A172 (cell line): ENCODE results near the gene PNPLA1. TPM values are rescaled to one million over a fixed set of nuclear protein-coding genes. Genes with fewer than 3 reads are reported as not detected.

ENCODE experiments used
- DNase-seq: peaks from one replicate; pipeline ENCODE4 v3.0.0-alpha.2; 2015; ENCODE audit warnings: low spot score
- total RNA-seq: library from RNA; depleted of rRNA; stranded (reverse); fragments of >200 nt; shearing (Covaris generic); gene quantifications from 2 replicates; pipeline ENCODE4 v1.2.3, GENCODE V29; 2014

The PNPLA1 gene
- total RNA-seq, 1 experiment from 2014 or later, result not detected

DNA sequence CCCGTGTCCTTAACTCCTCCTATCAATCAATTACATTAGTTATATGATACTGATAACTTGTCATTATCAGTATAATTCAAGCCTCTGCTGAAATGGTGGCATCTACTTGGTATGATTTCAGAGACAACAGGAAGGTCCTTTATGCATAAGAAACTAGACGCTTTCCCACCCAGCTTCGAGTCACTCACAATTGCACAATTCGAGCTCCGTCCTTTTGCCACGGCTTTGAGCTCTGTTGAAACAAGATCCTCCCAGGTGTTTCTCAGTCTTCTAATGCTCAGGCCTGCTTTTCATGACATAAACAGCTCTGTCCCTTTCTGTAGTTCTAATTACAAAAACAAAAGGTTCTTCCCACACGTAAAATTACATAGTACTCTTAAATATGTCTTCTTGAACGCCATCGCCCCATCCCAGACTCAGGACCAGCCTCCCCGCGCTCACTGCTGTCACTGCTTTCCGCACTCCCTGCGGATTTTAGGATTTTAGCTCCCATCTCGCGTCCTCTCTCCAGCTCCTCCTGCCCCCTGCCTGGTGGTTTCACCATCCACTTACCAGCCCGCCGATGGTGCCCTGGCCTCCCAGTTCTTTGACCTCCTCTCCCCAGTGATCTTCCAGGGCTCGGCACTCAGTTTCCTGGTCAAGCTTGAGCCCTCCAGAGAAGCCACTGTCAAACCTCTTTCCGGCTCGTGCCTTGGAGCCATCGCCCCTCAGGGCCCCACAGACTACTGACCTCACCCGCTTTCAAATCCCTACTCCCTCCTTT is 23.2 kb upstream of the PNPLA1 start:
- no peak for DNase-seq

- peak; percentile 10 for DNase-seq
Measured at GRCh38 chr6:36247693-36248092, 22.2 kb upstream of the PNPLA1 start.

- DNase-seq, result no peak
Measured at GRCh38 chr6:36248980-36249379, 20.9 kb upstream of the PNPLA1 start.

- DNase-seq, result no peak
Measured at GRCh38 chr6:36249536-36249935, 20.3 kb upstream of the PNPLA1 start.

GRCh38 chr6:36252005-36252404 is 17.9 kb upstream of the PNPLA1 start:
- no peak for DNase-seq

GRCh38 chr6:36263390-36264000 is 6.4 kb upstream of the PNPLA1 start:
- no peak for DNase-seq

- no peak for DNase-seq
Measured at GRCh38 chr6:36265744-36266143, 4.1 kb upstream of the PNPLA1 start.

DNA sequence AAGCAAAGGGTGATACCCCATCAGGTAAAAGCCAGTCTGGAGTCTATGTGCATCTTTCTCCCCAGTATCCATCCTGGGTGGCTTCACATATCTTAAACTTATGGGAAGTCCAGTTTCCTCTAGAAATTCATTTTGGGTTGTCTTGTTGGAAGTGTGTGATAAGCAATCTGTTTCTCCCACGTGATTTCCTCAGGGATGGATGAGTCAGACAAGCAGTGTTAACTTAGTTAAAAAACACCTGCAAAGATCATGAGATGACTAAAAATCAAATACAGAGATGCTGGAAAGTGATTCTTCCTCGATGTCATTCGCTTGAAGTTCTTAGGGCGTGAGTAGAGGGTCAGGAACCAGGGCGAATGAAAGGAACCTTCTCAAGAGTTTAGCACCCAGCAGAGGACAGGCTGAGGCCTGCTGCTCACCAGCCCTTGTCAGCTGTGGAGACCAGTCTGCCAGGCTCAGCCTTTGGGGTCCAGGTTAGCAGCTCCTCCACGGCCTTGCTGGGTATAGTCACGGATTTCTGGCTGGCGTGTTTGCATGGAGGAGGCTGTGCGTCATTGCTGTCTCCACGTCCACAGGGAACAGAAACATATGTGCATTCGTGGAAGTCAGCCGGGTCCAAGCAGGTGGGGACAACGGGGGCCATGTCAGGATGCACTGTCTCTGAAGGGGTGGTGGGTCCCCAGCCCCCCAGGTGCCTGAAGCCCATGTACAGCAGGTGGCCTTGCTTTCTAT is 2.8 kb upstream of the PNPLA1 start:
- DNase-seq, result peak; percentile 53

DNA sequence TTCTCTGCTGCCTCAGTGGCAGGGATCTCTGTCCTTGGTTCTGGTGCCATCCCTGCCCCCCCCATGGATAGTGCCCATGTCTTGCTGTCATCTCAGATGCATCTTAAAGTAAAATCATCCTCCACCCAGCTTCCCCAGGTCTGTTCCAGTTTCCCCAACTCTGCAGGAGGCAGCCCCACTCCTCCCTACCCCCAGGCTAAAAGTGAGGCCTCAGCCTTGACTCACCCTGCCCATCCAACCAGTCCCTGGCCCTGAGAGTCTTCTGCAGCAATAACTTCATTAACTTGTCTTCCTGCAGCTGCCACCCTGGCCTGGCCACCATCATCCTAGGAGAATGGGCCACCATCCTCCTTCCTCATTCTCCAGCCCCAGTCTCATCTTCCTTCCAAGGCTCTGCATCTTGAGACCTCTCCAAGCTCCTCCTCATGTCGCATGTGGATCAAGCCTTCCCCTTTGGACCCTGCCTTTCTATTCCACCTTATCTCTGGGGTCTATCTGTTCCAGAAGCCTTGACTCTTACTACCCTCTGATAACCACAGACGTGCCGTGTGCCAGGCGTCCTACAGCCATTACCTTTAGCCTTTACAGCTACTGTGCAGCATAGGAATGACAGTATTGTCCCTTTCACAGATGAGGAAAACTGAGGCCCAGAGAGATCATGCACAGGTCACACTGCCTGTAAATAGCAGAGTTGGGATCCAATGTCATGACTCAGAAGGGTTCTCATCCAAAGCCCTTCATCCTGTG is 2.0 kb upstream of the PNPLA1 start:
- DNase-seq, result no peak

DNA sequence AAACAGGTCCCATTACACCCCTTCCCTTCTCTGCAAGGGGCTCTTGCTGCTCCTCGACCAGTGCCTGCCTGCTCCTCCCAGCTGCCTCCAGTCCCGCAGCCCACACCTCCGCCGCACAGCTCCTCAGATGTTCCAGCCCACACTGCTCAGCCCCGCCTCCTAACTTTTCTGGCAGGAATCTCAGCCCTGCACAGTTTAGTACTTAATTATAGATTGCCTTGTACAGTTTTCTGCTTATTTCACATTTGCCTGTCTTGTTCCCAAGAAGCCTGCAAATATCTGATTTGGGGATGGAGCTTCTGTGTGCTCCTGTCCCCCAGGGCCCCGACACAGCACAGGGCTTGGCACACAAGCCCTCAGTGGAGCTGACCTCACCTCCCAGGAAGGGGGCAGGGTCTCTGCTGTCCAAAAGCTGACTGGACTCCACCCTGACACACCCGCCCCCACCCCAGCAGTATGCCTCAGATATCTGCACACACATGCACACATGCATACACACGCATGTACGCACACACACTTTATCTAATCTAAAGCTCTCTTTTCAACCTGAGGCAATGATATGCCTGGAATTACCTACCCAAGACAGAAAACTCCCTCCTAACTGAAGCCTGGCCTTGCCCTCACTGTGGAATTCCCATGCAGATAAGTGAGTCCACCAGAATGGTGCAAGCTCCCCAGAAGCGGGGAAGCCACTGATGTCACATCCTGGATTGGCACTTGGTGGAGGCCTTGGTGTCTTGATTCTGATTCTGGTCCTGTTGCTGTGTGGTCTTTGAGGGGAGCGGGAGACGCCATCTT is 1.2 kb upstream of the PNPLA1 start:
- no peak for DNase-seq

DNA sequence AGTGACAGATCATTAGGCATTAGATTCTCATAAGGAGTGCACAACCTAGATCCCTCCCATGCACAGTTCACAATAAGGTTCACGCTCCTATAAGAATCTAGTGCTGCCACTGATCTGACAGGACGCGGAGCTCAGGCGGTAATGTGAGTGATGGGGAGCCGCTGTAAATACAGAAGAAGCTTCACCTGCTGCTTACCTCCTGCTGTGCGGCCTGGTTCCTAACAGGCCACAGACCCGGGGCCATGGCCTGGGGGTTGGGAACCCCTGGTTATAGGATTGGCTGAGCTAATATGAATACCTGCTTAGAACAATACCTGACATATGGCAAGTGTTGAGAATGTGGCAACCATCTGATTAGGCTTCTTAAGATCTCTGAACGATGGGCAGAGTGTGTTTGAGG is 2.4 kb downstream of the PNPLA1 start:
- no peak for DNase-seq

DNA sequence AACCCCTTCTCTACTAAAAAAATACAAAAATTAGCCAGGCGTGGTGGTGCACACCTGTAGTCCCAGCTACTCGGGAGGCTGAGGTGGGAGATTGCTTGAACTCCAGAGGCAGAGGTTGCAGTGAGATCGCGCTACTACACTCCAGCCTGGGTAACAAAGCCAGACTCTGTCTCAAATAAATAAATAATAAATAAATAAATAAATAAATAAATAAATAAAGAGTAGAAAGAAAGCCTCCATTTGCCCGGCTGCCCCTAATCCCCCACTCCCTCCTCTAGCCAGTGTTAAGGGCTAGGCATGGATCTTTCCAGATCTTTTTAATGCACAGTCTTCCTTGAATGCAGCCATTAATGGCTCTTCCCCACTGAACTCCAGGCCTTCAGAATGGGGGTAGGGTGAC is 3.2 kb downstream of the PNPLA1 start:
- no peak for DNase-seq

DNA sequence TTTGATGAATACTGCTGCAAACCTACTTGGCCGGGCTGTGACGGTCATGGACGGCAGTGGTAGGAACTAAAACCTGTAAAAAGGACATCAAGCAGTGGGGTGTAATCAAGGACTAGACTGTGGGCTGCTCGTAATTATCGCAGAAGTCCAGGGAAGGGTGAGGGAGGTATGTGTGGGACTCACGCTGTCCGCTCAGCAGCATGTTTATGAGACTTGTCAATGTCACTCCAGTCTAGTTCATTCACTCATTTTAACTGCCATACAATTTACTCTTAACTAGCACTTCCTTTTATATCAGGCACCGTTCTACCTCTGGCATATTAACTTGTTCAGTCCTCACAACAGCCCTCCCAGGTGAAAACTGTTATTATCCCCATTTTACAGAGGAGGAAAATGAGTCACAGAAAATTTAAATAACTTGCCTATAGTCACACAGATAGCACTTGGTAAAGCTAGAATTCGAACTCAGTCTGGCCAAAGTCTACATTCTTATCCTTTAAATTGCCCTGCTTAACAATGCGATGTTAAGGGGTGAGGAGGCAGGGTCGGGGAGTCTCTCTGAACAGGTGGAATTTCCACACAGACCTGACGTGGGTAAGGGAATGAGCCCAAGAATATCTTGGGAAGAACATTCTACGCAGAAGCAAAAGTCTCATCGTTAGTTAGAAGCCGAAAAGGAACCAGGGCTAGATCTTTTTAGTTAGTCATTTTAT is 4.1 kb downstream of the PNPLA1 start:
- DNase-seq, result no peak

GRCh38 chr6:36276581-36277536 is 7.0 kb downstream of the PNPLA1 start:
- no peak for DNase-seq

DNA sequence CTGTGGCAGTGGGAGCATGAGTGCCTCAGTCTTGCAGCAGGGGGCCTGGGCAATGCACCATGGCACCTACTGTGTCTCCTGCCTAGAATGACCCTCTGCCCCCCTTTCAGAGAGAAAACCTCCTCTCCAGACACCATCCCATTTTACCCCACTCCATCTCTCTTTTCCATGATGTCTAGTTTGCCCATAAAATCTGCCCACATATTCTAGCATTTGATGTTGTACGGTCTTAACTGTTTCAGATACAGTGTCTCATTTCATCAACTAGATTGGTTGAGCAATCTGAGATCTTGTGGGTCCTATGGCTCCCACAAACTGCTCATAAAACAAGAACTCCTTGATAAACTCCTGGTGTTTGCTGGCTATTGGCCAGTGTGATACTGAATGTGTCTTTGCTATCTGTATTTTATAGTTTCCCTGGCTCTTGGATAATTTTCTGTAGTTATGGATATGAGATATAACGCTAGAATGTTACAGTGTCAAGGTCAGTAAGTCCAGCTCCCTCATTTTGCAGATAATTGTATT is 8.1 kb downstream of the PNPLA1 start:
- no peak for DNase-seq

DNA sequence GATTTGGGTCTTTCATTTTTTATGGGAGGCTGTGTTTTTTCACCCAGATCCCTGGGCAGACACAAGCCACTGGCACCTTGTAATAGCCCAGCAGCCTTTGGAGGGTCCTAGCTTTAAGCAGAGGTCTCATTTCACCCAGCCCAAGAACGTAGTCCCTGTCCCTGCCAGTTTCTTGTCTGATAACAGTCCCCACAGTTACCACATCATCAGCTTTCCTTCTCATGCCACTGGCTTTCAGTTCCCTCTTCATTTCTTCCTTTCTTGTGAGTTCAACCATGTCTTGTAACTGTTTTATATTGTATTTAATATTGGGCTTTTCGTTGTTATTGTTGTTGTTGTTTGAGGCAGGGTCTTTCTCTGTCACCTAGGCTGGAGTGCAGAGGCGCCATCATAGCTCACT is 10.6 kb downstream of the PNPLA1 start:
- DNase-seq, result no peak

GRCh38 chr6:36280983-36281382 is 11.1 kb downstream of the PNPLA1 start:
- no peak for DNase-seq

GRCh38 chr6:36283608-36284007 is 13.7 kb downstream of the PNPLA1 start:
- no peak for DNase-seq

GRCh38 chr6:36284359-36284758 is 14.5 kb downstream of the PNPLA1 start:
- no peak for DNase-seq
